Myocyte (in vitro differentiated cells): ENCODE results near the gene UTS2R. TPM values are rescaled to one million over a fixed set of nuclear protein-coding genes. Genes with fewer than 3 reads are reported as not detected.
"Not testable (repeated sequence)": the region's sequence is repeated elsewhere in the genome, so short reads cannot be mapped to it uniquely, and the experiment has no call there.

Source experiments
- DNase-seq: peaks from one replicate; pipeline ENCODE4 v3.0.0-alpha.2; 2012; ENCODE audit warnings: low read depth
- total RNA-seq: library from RNA; depleted of rRNA; stranded (reverse); fragments of >200 nt; gene quantifications from 2 replicates; pipeline ENCODE4 v1.2.3, GENCODE V29; 2014

Gene UTS2R
- total RNA-seq, 1 donor from 2014 or later, result 29.1 TPM

DNA sequence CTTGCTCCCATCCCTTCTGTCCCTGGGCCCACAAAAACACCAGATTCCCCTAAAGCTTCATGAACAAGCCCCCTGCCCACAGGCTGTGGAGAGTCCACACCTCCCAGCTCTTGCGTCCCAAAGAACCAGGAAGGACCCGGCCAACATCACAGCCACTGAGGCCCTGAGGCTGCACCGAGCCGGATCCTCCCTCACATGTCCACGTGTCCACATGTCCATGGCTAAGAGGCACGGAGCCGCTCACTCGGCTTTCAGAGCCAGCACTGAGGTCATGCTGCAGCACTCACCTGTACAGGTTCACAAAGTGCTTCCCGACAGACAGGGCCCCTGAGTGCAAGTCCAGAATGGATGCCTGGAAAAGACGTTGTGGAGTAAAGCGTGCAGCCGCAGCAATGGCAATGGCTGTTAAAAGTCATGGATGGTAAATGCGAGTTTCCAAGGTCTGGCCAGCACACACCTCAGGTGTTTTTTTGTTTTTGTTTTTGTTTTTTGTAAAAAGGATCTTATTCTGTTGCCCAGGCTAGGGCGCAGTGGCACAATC is 34.6 kb downstream of the UTS2R start:
- no peak for DNase-seq

GRCh38 chr17:82407255-82407654 is 35.7 kb downstream of the UTS2R start:
- DNase-seq, result peak; percentile 91

GRCh38 chr17:82408288-82408937 is 36.8 kb downstream of the UTS2R start:
- peak; percentile 93 for DNase-seq

DNA sequence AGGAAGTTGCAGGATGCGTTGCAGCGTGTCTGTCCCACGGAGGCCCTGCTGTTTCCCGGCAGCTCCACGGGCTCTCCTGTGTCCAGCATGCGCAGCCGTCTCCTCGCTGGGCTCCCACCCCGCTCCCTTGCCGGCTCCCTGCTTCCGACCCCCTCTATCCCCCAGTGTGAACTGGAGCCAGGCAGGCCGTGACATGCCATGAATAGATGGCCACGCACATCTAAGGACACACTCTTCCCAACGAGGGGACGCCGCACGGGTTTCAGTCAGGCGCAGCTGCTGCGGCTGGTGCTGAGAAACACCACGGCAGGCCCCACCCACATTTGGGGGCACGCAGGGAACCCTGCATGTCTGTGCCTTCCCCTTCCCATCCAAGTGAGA is 37.4 kb downstream of the UTS2R start:
- DNase-seq, result no peak

- DNase-seq, result no peak
Observed at GRCh38 chr17:82410014-82410716, 38.6 kb downstream of the UTS2R start.

DNA sequence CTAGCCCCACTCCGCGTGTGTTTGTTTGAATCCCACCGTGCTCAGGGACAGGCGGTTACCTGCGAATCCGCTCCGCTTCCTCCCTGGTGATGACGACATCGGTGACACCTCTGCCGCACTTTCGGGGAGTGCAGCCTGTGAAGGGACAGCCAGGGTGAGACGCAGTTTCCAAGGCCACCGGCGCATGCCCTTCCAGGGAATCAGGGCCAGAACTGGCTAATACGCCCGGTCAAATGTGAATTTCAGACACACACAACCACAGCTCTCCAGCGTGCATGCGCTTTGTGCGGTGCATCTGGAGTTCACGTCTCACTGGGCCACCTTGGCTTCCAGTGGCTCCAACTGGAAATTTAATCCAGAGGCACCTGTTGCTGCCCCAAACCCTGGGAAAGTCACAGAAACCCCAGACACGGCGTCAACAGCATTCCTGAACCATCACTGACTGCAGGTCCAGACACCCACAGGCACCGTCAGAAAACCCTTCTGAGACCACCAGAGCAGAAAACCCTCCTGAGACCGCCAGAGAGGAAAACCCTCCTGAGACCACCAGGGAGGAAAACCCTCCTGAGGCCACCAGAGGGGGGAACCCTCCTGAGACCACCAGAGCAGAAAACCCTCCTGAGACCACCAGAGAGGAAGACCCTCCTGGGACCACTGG is 40.0 kb downstream of the UTS2R start:
- DNase-seq, result no peak

GRCh38 chr17:82412081-82412480 is 40.5 kb downstream of the UTS2R start:
- DNase-seq, result not testable (repeated sequence)

- DNase-seq, result no peak
Observed at GRCh38 chr17:82412535-82413520, 41.3 kb downstream of the UTS2R start.

- peak; percentile 80 for DNase-seq
Observed at GRCh38 chr17:82414548-82415281, 43.1 kb downstream of the UTS2R start.

- no peak for DNase-seq
Observed at GRCh38 chr17:82415336-82415735, 43.8 kb downstream of the UTS2R start.

GRCh38 chr17:82415786-82416185 is 44.2 kb downstream of the UTS2R start:
- no peak for DNase-seq

GRCh38 chr17:82416264-82416663 is 44.7 kb downstream of the UTS2R start:
- DNase-seq, result no peak

DNA sequence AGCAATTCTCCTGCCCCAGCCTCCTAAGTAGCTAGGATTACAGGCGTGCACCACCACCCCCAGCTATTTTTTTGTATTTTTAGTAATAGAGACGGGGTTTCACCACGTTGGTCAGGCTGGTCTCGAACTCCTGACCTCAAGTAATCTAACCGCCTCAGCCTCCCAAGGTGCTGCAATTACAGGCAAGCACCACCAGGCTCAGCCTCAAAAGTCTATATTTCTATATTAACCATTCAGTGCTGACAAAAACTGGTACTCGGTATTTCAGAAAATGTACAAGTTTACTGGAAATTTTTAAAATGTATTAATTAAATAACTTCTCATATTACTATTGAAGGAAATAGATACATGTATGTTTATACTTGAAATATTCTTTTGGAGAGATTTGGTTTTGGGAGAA is 45.2 kb downstream of the UTS2R start:
- DNase-seq, result no peak

- peak; percentile 87 for DNase-seq
Observed at GRCh38 chr17:82418001-82418986, 46.7 kb downstream of the UTS2R start, which contains the start of the genes HEXD and OGFOD3. Gene HEXD (plus strand): TSS chr17:82418347. CDS start chr17:82419800, 1,453 bp downstream. Gene OGFOD3 (minus strand): TSS chr17:82418586. CDS start chr17:82418485, 101 bp downstream.

DNA sequence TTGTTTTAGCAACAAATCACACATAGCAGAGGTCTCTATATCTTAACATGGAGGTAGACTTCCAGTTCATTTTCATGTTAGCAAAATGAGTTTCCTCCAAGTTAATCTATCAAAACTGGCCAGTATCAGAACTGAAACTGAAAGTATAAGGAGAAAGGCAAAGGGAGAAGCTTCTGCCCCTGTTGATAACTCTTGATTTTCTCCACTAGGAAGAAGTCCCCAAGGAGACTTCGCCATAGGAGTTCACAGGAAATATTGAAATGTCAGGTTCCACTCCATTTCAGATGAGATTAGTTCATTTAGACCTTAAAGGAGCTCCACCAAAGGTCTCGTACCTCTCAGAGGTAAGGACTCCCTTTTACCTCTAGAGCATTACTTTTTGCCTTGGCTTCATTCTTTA is 48.0 kb downstream of the UTS2R start:
- no peak for DNase-seq

- DNase-seq, result no peak
Observed at GRCh38 chr17:82424001-82424862, 52.7 kb downstream of the UTS2R start.

- DNase-seq, result no peak
Observed at GRCh38 chr17:82424863-82425159, 53.2 kb downstream of the UTS2R start.
